Spleen (tissue), 11 donors: ENCODE data around the gene SLC16A3. TPM values are rescaled to one million over a fixed set of nuclear protein-coding genes. Genes with fewer than 3 reads are reported as not detected.
A peak's percentile ranks its signal among the peaks of the same experiment; 100 is the strongest.

Source experiments
- DNase-seq: peaks from one replicate; pipeline ENCODE4 v3.0.0-alpha.2; 2020
- H3K27ac ChIP-seq, 8 donors: fragments of 200-600 bp; sonication (generic) in 7 of 8; 1 replicate in 4 of 8; 2 replicates in 4 of 8; pipeline versions ENCODE4 v1.5.0 to v1.8.0; 2016 to 2021; ENCODE audit warnings: inconsistent platforms in 4 of 8, mild to moderate bottlenecking in 4 of 8, moderate library complexity in 1 of 8
- H3K27me3 ChIP-seq, 7 donors: fragments of 200-600 bp; sonication (generic) in 6 of 7; replicated peaks in 1 of 7; 1 replicate in 4 of 7; 2 replicates in 3 of 7; pipeline versions ENCODE4 v1.5.0 to v1.8.0; 2016 to 2021; ENCODE audit warnings: inconsistent platforms in 3 of 7, mild to moderate bottlenecking in 1 of 7
- H3K36me3 ChIP-seq, 6 donors: fragments of 200-600 bp; sonication (generic) in 5 of 6; 1 replicate in 4 of 6; 2 replicates in 2 of 6; pipeline versions ENCODE4 v1.5.0 to v1.8.0; 2016 to 2021; ENCODE audit warnings: inconsistent platforms in 2 of 6
- H3K4me1 ChIP-seq, 6 donors: fragments of 200-600 bp; sonication (generic) in 5 of 6; 1 replicate in 3 of 6; 2 replicates in 3 of 6; pipeline versions ENCODE4 v1.5.0 to v1.8.0; 2016 to 2021; ENCODE audit warnings: inconsistent platforms in 3 of 6
- H3K4me3 ChIP-seq, 8 donors: fragments of 200-600 bp; sonication (generic) in 7 of 8; 1 replicate in 4 of 8; 2 replicates in 4 of 8; pipeline versions ENCODE4 v1.5.0 to v1.8.0; 2016 to 2021; ENCODE audit warnings: inconsistent platforms in 4 of 8, mild to moderate bottlenecking in 4 of 8, moderate library complexity in 2 of 8
- H3K9me3 ChIP-seq, 8 donors: fragments of 200-600 bp; sonication (generic) in 7 of 8; 1 replicate in 4 of 8; 2 replicates in 4 of 8; pipeline versions ENCODE4 v1.5.0 to v1.8.0; 2016 to 2021; ENCODE audit warnings: inconsistent platforms in 4 of 8
- CTCF ChIP-seq, 11 experiments: fragments of 200-600 bp in 7 of 11; fragments of 450-650 bp in 4 of 11; sonication (generic) in 4 of 11; IDR thresholded peaks in 8 of 11; conservative IDR thresholded peaks in 3 of 11; 1 replicate in 7 of 11; 2 replicates in 4 of 11; pipeline versions ENCODE4 v1.4.0 to v1.8.0; 2016 to 2021; ENCODE audit warnings: antibody characterized with exemption in 11 of 11, inconsistent platforms in 4 of 11, mild to moderate bottlenecking in 1 of 11
- POLR2A ChIP-seq, 3 donors: fragments of 450-650 bp; IDR thresholded peaks; one replicate each; pipeline ENCODE4 v1.5.1; 2017; ENCODE audit warnings: antibody characterized with exemption in 3 of 3, mild to moderate bottlenecking in 1 of 3
- POLR2AphosphoS5 ChIP-seq, 3 donors: sonication (generic); formaldehyde crosslinking; IDR thresholded peaks; one replicate each; pipeline ENCODE4 v1.5.1; 2017; ENCODE audit warnings: antibody characterized with exemption in 3 of 3
- WGBS, 5 donors: extraction: QIAGEN DNeasy Blood & Tissue Kit in 3 of 5; methylation state at CpG; one replicate each; pipeline versions ENCODE4 v1.1.5 to v1.1.7; 2013 to 2018; 5-methylcytosine and 5-hydroxymethylcytosine counted together
- intact Hi-C: fragments of 100-400 bp; cut with DNase I; formaldehyde crosslinking; loops from one replicate; pipeline ENCODE4 v1.15.0; 2023; ENCODE audit warnings: low total_unique reads
- polyA plus RNA-seq, 3 donors: library from polyadenylated mRNA; stranded (reverse); fragments of 200-250 nt; gene quantifications; one replicate each; pipeline ENCODE4 v1.2.1, GENCODE V29; 2013
- total RNA-seq, 7 donors: library from RNA; depleted of rRNA in 3 of 7; stranded (reverse); fragments of >200 nt in 3 of 7; fragmentation: NEBNext Ultra II Directional in 4 of 7; extraction: Animal tissue kit (Norgen Biotek cat#: 25700) in 4 of 7; gene quantifications; one replicate each; pipeline versions ENCODE4 v1.1.0 to v1.2.1, GENCODE V29; 2016 to 2021
- donor health status: healthy with polysubstance abuse.
- donor health status: DM: no; HTN: no; CAD: no; lungs with moderate emphysema.
- donor health status: DM: no; HTN: no; CAD: no.
- donor health status: Bipolar disorder and iron deficiency.
- donor health status: healthy.
- donor health status: DM: no; HTN: no; CAD: no.
- donor health status: DM: yes; HTN: yes; CAD: no.

Gene SLC16A3
- total and polyA plus RNA-seq, 10 donors = 11.1 to 185 (median 74.0) TPM

DNA sequence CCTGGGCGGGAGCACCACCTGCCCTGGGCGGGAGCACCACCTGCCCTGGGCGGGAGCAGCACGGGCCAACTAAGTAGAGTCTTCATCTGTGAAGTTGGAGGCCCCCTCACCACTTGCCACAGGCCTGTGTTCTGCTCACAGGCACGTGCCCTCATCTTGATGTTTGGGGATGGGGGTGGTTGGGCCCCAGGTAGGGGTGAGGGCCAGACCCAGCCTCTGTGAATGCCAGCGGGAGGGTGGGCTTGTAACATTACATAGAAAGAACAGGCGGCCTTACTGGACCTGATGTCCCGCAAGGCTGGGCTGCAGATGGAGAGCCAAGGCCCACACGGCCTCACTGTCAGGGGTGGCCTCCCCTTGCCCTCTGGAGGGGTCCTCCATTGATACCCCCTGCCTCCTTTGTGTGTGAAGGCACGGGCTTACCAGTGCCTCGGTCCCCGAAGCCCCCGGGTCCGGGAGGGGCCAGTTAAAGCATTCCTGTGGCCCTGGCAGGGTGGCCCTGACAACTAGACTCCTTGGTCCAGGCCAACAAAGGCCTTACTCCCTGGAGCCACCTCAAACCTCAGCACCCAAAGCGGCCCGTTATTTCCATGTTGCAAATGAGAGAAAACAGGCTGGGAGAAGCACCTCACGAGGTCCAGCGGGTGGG is 1.1 kb upstream of the SLC16A3 start:
- no peaks in the 10 kb centered on the region for H3K27me3 ChIP-seq
- 50 to 72% (median 67%) methylated on average over 9 to 18 of the region's 18 CpGs for WGBS, 5 donors
- H3K4me1 ChIP-seq = peaks cover 32 to 89% (median 52%) of the 10 kb centered on the region in 6 donors
- H3K36me3 ChIP-seq = no peaks in the 10 kb centered on the region
- peak overlapping the region; percentile 77 to 100 (median 98) for H3K27ac ChIP-seq
- DNase-seq = peak; percentile 86
- intact Hi-C loops = no loop called here
- peak overlapping the region; percentile 35 to 85 (median 56) for H3K4me3 ChIP-seq
- TF ChIP-seq POLR2A (IDR thresholded peaks at IDR 0.05) (no peak), POLR2AphosphoS5 (IDR thresholded peaks at IDR 0.05) (no peak), CTCF (IDR thresholded peaks at IDR 0.05 in 8 of 11, conservative IDR thresholded peaks at IDR 0.05 in 3 of 11) (no peak)
- H3K9me3 ChIP-seq = no peaks in the 10 kb centered on the region

- DNase-seq = peak; percentile 97
- whole genome bisulfite sequencing, 5 donors = 4 to 11% (median 8%) methylated on average over 24 to 63 of the region's 63 CpGs
- H3K27me3 ChIP-seq = no peaks in the 10 kb centered on the region
- H3K9me3 ChIP-seq = no peaks in the 10 kb centered on the region
- peaks cover 32 to 89% (median 58%) of the 10 kb centered on the region in 6 donors for H3K4me1 ChIP-seq
- H3K4me3 ChIP-seq = peak overlapping the region; percentile 35 to 85 (median 56)
- intact Hi-C loops = no loop called here
- TF ChIP-seq POLR2A (IDR thresholded peaks at IDR 0.05) = peak in 2 of 3 donors; percentile 24 to 52
- TF ChIP-seq POLR2AphosphoS5 (IDR thresholded peaks at IDR 0.05) = peak; percentile 86 to 96 (median 93)
- TF ChIP-seq CTCF (IDR thresholded peaks at IDR 0.05 in 8 of 11, conservative IDR thresholded peaks at IDR 0.05 in 3 of 11) = peak in 3 of 11 experiments; percentile 6 to 14 (median 12)
- H3K36me3 ChIP-seq = peaks cover 0 to 2% (median 0%) of the 10 kb centered on the region in 6 donors
- H3K27ac ChIP-seq = peak overlapping the region; percentile 77 to 100 (median 98)
Measured at GRCh38 chr17:82228278-82228841, 482 bp upstream of the SLC16A3 start.

DNA sequence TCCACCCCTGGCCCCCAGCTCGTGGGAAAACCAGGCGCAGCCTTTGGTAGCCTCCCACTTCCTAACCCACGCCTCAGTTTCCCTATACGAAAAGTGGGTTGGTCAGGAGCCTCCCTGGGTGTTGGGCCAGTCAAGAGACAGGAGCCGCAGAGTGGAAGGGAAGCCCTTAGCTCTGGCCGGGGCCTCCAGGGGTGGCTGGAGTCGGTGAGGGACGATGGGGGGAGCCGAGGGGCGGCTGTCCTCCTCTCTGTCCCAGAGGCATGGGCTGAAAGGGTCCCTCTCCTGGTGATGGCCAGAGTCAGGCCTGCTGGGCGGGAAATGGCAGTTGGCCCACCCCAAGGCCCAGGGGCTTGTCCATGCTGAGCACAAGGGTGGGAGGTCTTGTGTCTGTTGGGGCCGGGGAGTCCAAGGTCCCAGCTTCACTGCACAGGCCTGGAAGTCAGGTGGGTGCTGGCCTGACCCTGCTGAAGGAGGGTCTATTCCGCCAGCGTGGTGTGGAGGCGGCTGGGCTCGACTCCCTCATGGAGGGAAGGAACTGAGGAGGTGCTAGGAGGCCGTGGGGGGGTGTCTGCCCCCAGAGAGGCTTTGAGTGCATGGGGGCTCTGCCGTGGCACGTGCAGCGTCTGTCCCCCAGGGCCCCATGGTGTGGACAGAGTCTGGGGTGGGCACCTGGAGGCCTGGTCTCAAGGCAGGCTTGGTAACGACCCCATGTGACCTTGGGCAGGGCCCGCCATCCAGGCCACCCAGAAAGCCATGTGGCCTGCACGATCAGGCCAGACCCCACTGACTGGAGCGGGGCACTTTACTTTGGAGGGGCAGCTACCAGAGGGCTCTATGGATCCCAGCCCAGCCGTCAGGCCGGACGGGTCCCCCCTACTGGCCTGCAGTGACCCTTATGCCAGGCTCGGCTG is 1.1 kb downstream of the SLC16A3 start:
- Histone ChIP-seq H3K4me1 (peaks cover 32 to 97% (median 73%) of the 10 kb centered on the region in 6 donors), H3K27me3 (no peaks in the 10 kb centered on the region), H3K36me3 (peaks cover 0 to 13% (median 0%) of the 10 kb centered on the region in 6 donors), H3K9me3 (no peaks in the 10 kb centered on the region), H3K27ac (peak overlapping the region; percentile 85 to 100 (median 98)), H3K4me3 (peak overlapping the region; percentile 34 to 85 (median 56))
- intact Hi-C loops = no loop called here
- no peak for TF ChIP-seq CTCF (IDR thresholded peaks at IDR 0.05 in 8 of 11, conservative IDR thresholded peaks at IDR 0.05 in 3 of 11)
- TF ChIP-seq POLR2AphosphoS5 (IDR thresholded peaks at IDR 0.05) = peak in 1 of 3 donors; percentile 37
- DNase-seq = peak; percentile 87
- WGBS, 5 donors = 62 to 72% (median 64%) methylated on average over 19 to 28 of the region's 28 CpGs
